K562 treated with DMSO at 1 percent for 12 hours (cell line): Measurements from ENCODE around the gene KRTAP4-2. TPM values are rescaled to one million over a fixed set of nuclear protein-coding genes. Genes with fewer than 3 reads are reported as not detected.

Experiments
- total RNA-seq: library from RNA; unstranded; fragments of 300-600 nt; gene quantifications from 2 replicates; pipeline ENCODE4 v1.2.3, GENCODE V29; 2022; ENCODE audit not compliant: insufficient read depth

KRTAP4-2 gene
- total RNA-seq = not detected in 2 replicates

DNA sequence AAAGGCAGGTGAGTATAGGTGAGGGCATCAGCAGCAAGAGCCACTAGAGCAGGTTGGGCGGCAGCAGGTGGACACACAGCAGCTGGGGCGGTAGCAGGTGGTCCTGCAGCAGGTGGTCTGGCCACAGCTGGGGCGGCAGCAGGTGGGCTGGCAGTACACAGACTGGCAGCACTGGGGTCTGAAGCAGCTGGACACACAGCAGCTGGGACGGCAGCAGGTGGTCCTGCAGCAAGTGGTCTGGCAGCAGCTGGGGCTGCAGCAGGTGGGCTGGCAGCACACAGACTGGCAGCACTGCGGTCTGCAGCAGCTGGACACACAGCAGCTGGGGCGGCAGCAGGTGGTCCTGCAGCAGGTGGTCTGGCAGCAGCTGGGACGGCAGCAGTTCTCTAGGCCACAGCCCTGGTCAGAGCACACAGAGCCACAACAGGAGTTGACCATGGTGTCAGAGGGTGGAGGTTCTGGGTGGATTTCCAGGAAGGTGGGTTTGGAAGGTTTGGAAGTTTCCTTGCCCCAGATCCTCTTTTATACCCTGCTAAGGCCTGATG is at the start of gene KRTAP4-2:
KRTAP4-2 (minus strand) TSS at position 495 of the 545 bp plus-strand sequence; CDS start at position 438, 57 bp downstream.

DNA sequence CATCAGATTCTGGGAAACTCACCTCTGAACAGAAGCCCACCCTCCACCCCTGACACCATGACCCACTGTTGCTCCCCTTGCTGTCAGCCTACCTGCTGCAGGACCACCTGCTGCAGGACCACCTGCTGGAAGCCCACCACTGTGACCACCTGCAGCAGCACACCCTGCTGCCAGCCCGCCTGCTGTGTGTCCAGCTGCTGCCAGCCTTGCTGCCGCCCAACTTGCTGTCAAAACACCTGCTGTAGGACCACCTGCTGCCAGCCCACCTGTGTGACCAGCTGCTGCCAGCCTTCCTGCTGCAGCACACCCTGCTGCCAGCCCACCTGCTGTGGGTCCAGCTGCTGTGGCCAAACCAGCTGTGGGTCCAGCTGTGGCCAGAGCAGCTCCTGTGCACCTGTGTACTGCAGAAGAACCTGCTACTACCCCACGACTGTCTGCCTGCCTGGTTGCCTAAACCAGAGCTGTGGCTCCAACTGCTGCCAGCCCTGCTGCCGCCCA is 48.6 kb upstream of the KRTAP4-2 start, which contains the start of gene KRTAP9-2:
KRTAP9-2 (plus strand) TSS at position 51 of the 498 bp plus-strand sequence; CDS start at position 58, 7 bp downstream.

DNA sequence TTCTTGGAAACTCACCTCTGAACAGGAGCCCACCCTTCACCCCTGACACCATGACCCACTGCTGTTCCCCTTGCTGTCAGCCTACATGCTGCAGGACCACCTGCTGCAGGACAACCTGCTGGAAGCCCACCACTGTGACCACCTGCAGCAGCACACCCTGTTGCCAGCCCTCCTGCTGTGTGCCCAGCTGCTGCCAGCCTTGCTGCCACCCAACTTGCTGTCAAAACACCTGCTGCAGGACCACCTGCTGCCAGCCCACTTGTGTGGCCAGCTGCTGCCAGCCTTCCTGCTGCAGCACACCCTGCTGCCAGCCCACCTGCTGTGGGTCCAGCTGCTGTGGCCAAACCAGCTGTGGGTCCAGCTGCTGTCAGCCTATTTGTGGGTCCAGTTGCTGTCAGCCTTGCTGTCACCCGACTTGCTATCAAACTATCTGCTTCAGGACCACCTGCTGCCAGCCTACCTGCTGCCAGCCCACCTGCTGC is 11.9 kb upstream of the KRTAP4-2 start, which contains the start of gene KRTAP9-1:
KRTAP9-1 (plus strand) TSS at position 51 of the 482 bp plus-strand sequence; CDS start at position 51, 0 bp downstream.

DNA sequence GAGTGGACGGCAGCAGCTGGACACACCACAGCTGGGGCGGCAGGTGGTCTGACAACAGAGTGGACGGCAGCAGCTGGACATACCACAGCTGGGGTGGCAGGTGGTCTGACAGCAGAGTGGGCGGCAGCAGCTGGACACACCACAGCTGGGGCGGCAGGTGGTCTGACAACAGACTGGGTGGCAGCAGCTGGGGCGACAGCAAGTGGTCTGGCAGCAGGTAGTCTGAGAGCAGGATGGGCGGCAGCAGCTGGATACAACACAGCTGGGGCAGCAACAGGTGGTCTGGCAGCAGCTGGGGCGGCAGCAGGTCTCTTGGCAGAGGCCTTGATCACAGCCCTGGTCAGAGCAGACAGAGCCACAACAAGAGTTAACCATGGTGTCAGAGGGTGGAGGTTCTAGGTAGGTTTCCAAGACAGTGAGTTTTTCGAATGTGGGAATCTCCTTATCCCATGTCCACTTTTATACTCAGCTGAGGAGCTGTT is 6.5 kb upstream of the KRTAP4-2 start, which contains the start of gene KRTAP4-1:
KRTAP4-1 (minus strand) TSS at position 432 of the 482 bp plus-strand sequence; CDS start at position 375, 57 bp downstream.

DNA sequence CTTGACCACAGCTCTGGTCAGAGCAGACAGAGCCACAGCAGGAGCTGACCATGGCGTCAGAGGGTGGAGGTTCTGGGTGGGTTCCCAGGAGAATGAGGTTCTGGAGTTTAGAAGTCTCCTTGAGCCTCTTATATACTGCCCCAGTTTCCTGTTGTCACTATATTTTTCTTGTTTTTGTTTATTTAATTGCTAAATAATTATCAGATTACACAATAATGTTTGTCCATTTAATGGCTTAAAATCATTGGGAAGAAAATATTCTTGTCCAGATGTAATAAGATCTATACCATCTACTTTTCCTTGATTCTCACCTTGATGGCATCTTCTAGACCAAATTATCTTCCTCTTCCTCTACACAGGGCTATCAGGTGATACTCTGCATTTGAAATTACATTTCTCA is 9.9 kb downstream of the KRTAP4-2 start, which contains the start of gene KRTAP4-3:
KRTAP4-3 (minus strand) TSS at position 101 of the 400 bp plus-strand sequence; CDS start at position 52, 49 bp downstream.

DNA sequence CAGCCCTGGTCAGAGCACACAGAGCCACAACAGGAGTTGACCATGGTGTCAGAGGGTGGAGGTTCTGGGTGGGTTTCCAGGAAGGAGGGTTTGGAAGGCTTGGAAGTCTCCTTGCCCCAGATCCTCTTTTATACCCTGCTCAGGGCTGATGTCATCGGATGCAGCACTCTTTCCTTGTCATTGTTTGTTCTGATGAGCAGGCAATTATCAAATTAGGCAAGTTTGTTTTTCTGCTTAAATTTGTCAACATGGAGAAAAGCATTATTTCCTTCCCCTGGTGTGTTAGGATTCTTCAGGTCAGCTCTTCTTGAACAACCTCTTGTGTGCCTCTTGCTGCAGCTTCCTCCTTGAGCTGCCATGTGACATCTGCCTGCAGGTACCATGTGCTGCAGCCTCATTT is 17.4 kb downstream of the KRTAP4-2 start, which contains the start of gene KRTAP4-4:
KRTAP4-4 (minus strand) TSS at position 101 of the 400 bp plus-strand sequence; CDS start at position 44, 57 bp downstream.

DNA sequence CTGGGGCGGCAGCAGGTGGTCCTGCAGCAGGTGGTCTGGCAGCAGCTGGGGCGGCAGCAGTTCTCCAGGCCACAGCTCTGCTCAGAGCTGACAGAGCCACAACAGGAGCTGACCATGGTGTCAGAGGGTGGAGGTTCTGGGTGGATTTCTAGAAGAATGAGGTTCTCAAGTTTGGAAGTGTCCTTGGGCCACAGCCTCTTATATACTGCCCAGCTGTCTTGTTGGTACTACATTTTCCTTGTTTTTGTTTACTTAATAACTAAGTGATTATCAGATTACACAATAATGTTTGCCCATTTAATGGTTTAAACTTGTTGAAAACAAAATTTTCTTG is 28.4 kb downstream of the KRTAP4-2 start, which contains the start of gene KRTAP4-5:
KRTAP4-5 (minus strand) TSS at position 174 of the 334 bp plus-strand sequence; CDS start at position 116, 58 bp downstream.

DNA sequence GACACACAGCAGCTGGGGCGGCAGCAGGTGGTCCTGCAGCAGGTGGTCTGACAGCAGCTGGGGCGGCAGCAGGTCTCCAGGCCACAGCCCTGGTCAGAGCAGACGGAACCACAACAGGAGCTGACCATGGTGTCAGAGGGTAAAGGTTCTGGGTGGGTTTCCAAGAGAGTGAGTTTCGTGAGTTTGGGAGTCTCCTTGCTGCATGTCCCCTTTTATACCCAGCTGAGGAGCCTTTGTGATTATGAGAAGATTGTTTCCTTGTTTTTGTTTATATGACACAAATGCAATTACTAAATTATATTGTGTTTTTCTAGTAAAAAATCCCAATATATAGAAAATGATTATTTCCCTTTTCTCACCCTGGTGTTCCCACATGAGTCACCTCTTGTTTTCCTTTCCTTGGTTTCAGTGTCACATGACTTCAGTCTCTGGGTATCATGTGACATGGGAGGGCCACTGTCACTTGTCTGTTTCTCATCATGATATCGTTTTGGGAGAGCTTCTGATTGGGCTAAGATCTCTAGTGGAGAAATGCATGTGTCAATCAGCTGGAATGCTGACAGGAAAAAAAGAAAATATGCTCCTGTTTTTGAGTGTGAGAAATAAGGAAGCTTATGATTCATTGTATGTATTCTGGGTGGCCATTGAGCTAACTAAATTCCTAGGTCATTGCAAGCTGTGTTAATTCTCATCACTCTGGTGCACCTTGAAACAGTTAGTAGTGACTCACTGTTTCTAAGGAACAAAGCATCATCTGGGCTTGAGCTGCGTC is 37.5 kb downstream of the KRTAP4-2 start, which contains the start of gene KRTAP4-6:
KRTAP4-6 (minus strand) TSS at position 185 of the 772 bp plus-strand sequence; CDS start at position 128, 57 bp downstream.

Other genes starting within 250 kb of the KRTAP4-2 start
- not detected in 2 replicates for gene KRT23, start 240.6 kb downstream of the KRTAP4-2 start, total RNA-seq
- gene KRT39, start 211.3 kb downstream of the KRTAP4-2 start, total RNA-seq = not detected in 2 replicates
- not detected in 2 replicates for gene KRT40, start 193.9 kb downstream of the KRTAP4-2 start, total RNA-seq
- gene KRTAP3-3, start 184.1 kb downstream of the KRTAP4-2 start, total RNA-seq = not detected in 2 replicates
- not detected in 2 replicates for gene KRTAP3-2, start 178.3 kb downstream of the KRTAP4-2 start, total RNA-seq
- not detected in 2 replicates for gene KRTAP3-1, start 169.1 kb downstream of the KRTAP4-2 start, total RNA-seq
- not detected in 2 replicates for gene KRTAP1-5, start 151.0 kb downstream of the KRTAP4-2 start, total RNA-seq
- not detected in 2 replicates for gene KRTAP1-4, start 148.0 kb downstream of the KRTAP4-2 start, total RNA-seq
- not detected in 2 replicates for gene KRTAP1-3, start 143.3 kb downstream of the KRTAP4-2 start, total RNA-seq
- not detected in 2 replicates for gene KRTAP1-1, start 136.8 kb downstream of the KRTAP4-2 start, total RNA-seq
- gene KRTAP2-1, start 130.9 kb downstream of the KRTAP4-2 start, total RNA-seq = not detected in 2 replicates
- not detected in 2 replicates for gene KRTAP2-2, start 123.0 kb downstream of the KRTAP4-2 start, total RNA-seq
- gene KRTAP2-3, start 118.1 kb downstream of the KRTAP4-2 start, total RNA-seq = not detected in 2 replicates
- gene KRTAP2-4, start 112.3 kb downstream of the KRTAP4-2 start, total RNA-seq = not detected in 2 replicates
- not detected in 2 replicates for gene KRTAP4-7, start 94.1 kb downstream of the KRTAP4-2 start, total RNA-seq
- gene KRTAP4-8, start 80.1 kb downstream of the KRTAP4-2 start, total RNA-seq = not detected in 2 replicates
- gene KRTAP4-16, start 76.0 kb downstream of the KRTAP4-2 start, total RNA-seq = not detected in 2 replicates
- gene KRTAP4-9, start 72.8 kb downstream of the KRTAP4-2 start, total RNA-seq = not detected in 2 replicates
- not detected in 2 replicates for gene KRTAP4-11, start 59.8 kb downstream of the KRTAP4-2 start, total RNA-seq
- not detected in 2 replicates for gene KRTAP4-12, start 54.0 kb downstream of the KRTAP4-2 start, total RNA-seq
- gene KRTAP4-6, start 37.7 kb downstream of the KRTAP4-2 start, total RNA-seq = not detected in 2 replicates
- not detected in 2 replicates for gene KRTAP4-5, start 28.4 kb downstream of the KRTAP4-2 start, total RNA-seq
- gene KRTAP4-4, start 17.5 kb downstream of the KRTAP4-2 start, total RNA-seq = not detected in 2 replicates
- gene KRTAP4-3, start 10.0 kb downstream of the KRTAP4-2 start, total RNA-seq = not detected in 2 replicates
- not detected in 2 replicates for gene KRTAP4-1, start 6.7 kb upstream of the KRTAP4-2 start, total RNA-seq
- not detected in 2 replicates for gene KRTAP9-1, start 11.7 kb upstream of the KRTAP4-2 start, total RNA-seq
- gene KRTAP9-2, start 48.4 kb upstream of the KRTAP4-2 start, total RNA-seq = not detected in 2 replicates
- gene KRTAP9-3, start 54.2 kb upstream of the KRTAP4-2 start, total RNA-seq = not detected in 2 replicates
- gene KRTAP9-8, start 59.8 kb upstream of the KRTAP4-2 start, total RNA-seq = not detected in 2 replicates
- not detected in 2 replicates for gene KRTAP9-4, start 71.5 kb upstream of the KRTAP4-2 start, total RNA-seq
- gene KRTAP9-9, start 77.2 kb upstream of the KRTAP4-2 start, total RNA-seq = not detected in 2 replicates
- not detected in 2 replicates for gene KRTAP9-6, start 87.2 kb upstream of the KRTAP4-2 start, total RNA-seq
- gene KRTAP9-7, start 97.5 kb upstream of the KRTAP4-2 start, total RNA-seq = not detected in 2 replicates
- not detected in 2 replicates for gene KRTAP29-1, start 124.6 kb upstream of the KRTAP4-2 start, total RNA-seq
- not detected in 2 replicates for gene KRTAP16-1, start 131.1 kb upstream of the KRTAP4-2 start, total RNA-seq
- gene KRTAP17-1, start 137.5 kb upstream of the KRTAP4-2 start, total RNA-seq = not detected in 2 replicates
- gene KRT33A, start 172.6 kb upstream of the KRTAP4-2 start, total RNA-seq = not detected in 2 replicates
- gene KRT33B, start 191.6 kb upstream of the KRTAP4-2 start, total RNA-seq = not detected in 2 replicates
- not detected in 2 replicates for gene KRT34, start 204.1 kb upstream of the KRTAP4-2 start, total RNA-seq
- not detected in 2 replicates for gene KRT31, start 219.4 kb upstream of the KRTAP4-2 start, total RNA-seq
- not detected in 2 replicates for gene KRT37, start 246.4 kb upstream of the KRTAP4-2 start, total RNA-seq